ENCODE measurements around the gene ROBO4.
A peak's percentile ranks its signal among the peaks of the same experiment; 100 is the strongest.

- TF ChIP-seq CTCF (IDR thresholded peaks at IDR 0.05): peak in 5 of 6 experiments; percentile 22 to 74 (median 72)
- TF ChIP-seq POLR2A (IDR thresholded peaks at IDR 0.05): no peak
These were observed 21.5 kb downstream of the ROBO4 start for GRCh38 chr11:124875943-124876817.

Data from Peyer's patch (tissue), 4 donors.